Gastroesophageal sphincter (tissue), 3 donors: Measurements from ENCODE around the gene KLK14.

Experiments used
- CTCF ChIP-seq, 4 experiments: fragments of 200-600 bp in 2 of 4; fragments of 450-650 bp in 2 of 4; sonication (generic) in 1 of 4; IDR thresholded peaks; one replicate each; pipeline ENCODE4 v1.5.1; 2017 to 2019; ENCODE audit warnings: antibody characterized with exemption in 4 of 4, mild to moderate bottlenecking in 2 of 4, moderate library complexity in 2 of 4
- EP300 ChIP-seq: sonication (generic); formaldehyde crosslinking; IDR thresholded peaks from one replicate; pipeline ENCODE4 v1.6.1; 2017; ENCODE audit warnings: antibody characterized with exemption, mild to moderate bottlenecking
- POLR2A ChIP-seq, 2 donors: fragments of 450-650 bp; IDR thresholded peaks; one replicate each; pipeline ENCODE4 v1.6.1; 2017; ENCODE audit warnings: antibody characterized with exemption in 2 of 2, mild to moderate bottlenecking in 2 of 2, moderate library complexity in 1 of 2
- POLR2AphosphoS5 ChIP-seq: sonication (generic); formaldehyde crosslinking; IDR thresholded peaks from one replicate; pipeline ENCODE4 v1.6.1; 2017; ENCODE audit warnings: antibody characterized with exemption

GRCh38 chr19:51125421-51126075, 42.9 kb upstream of the KLK14 start:
- TF ChIP-seq CTCF (IDR thresholded peaks at IDR 0.05) (no peak), POLR2A (IDR thresholded peaks at IDR 0.05) (no peak), EP300 (no peak), POLR2AphosphoS5 (no peak)
